ENCODE measurements around the gene VTCN1.

VTCN1 gene

DNA sequence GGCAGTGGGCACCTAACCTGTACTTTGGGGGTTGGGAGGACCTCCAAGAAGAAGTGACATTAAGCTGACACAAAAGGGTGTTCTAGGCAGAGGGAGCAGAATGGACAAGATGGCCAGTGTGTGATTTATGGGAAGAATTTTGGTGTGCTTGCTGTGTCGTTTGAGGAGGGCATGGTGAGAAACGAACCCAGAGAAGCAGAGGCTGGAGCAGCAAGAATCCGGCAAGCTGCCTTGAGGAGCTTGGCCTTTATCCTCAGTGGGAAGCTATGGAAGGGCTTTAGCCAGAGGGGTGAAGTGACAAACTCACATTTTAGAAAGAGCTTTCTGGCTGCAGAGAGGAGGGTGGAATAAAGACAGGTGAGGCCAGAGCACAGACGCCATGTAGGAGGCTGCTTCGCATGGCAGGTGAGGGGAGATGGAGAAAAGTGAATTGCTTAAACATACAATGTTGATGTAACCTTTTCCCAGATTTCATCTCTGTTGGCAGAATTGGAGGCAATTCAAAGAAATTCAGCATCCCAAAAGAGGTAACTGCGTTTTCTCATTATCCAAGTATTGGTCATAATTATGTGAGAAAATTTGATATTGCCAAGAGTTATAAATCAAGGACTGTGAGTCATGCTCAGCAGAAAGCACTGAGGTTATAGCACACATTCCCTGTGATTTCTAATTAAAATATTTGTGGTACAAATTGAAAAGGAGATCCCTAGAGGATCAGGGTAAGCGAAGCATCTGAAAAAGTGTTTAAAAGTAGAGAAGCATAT, 115.7 kb downstream of the VTCN1 start:
- no peak for DNase-seq (ENCODE audit: low spot score)

DNA sequence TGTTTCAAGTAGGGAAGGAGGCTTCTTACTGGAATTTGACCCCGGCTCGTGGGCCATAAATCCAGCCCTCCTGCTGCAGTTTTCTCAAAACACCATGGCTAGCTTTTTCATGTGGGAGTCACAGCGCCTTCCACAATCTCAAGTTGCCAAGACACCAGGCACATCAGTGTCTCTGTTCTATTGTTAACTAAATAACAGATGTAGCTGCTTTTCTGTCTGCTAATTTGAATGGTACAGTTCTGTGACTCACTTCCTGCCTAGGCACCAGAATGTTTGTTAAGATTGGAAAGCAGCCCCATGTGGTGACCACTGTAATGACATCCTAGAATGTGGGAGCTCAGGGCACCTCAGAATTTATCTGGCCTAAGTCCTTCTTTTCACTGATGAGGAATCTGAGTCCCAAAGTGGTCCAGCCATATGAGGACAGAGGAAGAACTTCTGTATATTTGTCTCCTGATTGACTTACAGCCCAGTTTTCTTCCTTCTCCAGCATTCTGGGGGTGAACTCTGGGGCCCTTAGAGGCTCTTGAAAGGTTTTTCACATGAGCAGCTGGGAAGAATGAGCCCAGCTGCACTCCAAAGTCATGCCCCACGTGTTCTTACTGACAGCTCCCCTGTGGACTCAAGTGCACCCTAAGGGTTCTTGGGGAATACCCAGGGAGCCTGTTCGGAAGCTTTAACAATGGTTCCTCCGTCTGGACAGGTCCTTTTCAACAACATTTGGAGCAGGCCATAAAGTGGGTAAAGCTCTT, 116.7 kb downstream of the VTCN1 start:
- DNase-seq (ENCODE audit: low spot score): peak; percentile 89
